PC-3 (cell line): ENCODE measurements around the gene MANSC4. TPM values are rescaled to one million over a fixed set of nuclear protein-coding genes. Genes with fewer than 3 reads are reported as not detected.

Experiments
- ATAC-seq: fragments of 200-7000 bp; cut with Tn5 transposase; 2 replicates; pipeline ENCODE4 v1.9.1; 2020; ENCODE audit warnings: mild to moderate bottlenecking, moderate library complexity
- BruUV-seq: library from RNA; stranded (reverse); fragments of 400-500 nt; replicated peaks from 2 replicates; lab custom pipeline; 2021; lab: Mats Ljungman, UMichigan
- CTCF ChIA-PET: fragments of 300-600 bp; sonication (Branson Sonifier 250); formaldehyde crosslinking; loops from one replicate; lab custom pipeline; 2022; ENCODE audit warnings: antibody characterized with exemption; lab: Charles Lee
- POLR2A ChIA-PET: fragments of 300-600 bp; sonication (Branson Sonifier 250); formaldehyde crosslinking; loops from one replicate; lab custom pipeline; 2022; ENCODE audit warnings: antibody characterized with exemption; ENCODE audit not compliant: unreplicated experiment; lab: Charles Lee
- DNase-seq: peaks from one replicate; pipeline ENCODE4 v3.0.0-alpha.2; 2015
- H2AFZ ChIP-seq: fragments of 300-600 bp; sonication (generic); 2 replicates; pipeline ENCODE4 v1.6.0; 2016; ENCODE audit warnings: antibody characterized with exemption, low read length
- H3F3A ChIP-seq: fragments of 300-600 bp; sonication (generic); one replicate; pipeline ENCODE4 v1.6.0; 2017; ENCODE audit warnings: antibody characterized with exemption, low read length, control low read depth, mild to moderate bottlenecking; ENCODE audit not compliant: unreplicated experiment
- H3K27ac ChIP-seq: fragments of 300-600 bp; sonication (generic); 2 replicates; pipeline ENCODE4 v1.5.1; 2016; ENCODE audit warnings: mild to moderate bottlenecking, low read length
- H3K27me3 ChIP-seq: fragments of 300-600 bp; sonication (generic); 2 replicates; pipeline ENCODE4 v1.6.1; 2016; ENCODE audit warnings: low read length, mixed read lengths
- H3K36me3 ChIP-seq: fragments of 300-600 bp; sonication (generic); 2 replicates; pipeline ENCODE4 v1.6.1; 2016; ENCODE audit warnings: low read depth, mixed run types, low read length, mixed read lengths
- H3K4me1 ChIP-seq: fragments of 300-600 bp; sonication (generic); 2 replicates; pipeline ENCODE4 v1.5.1; 2016; ENCODE audit warnings: low read length; ENCODE audit not compliant: insufficient read depth
- H3K4me2 ChIP-seq: fragments of 300-600 bp; sonication (generic); 2 replicates; pipeline ENCODE4 v1.6.0; 2016; ENCODE audit warnings: low read length
- H3K4me3 ChIP-seq: fragments of 300-600 bp; sonication (generic); 2 replicates; pipeline ENCODE4 v1.5.1; 2016; ENCODE audit warnings: mild to moderate bottlenecking, low read length, mixed read lengths
- H3K79me2 ChIP-seq: fragments of 300-600 bp; sonication (generic); 2 replicates; pipeline ENCODE4 v1.6.1; 2017; ENCODE audit warnings: low read length, mixed read lengths
- H3K9ac ChIP-seq: fragments of 300-600 bp; sonication (generic); 2 replicates; pipeline ENCODE4 v1.6.0; 2016; ENCODE audit warnings: mild to moderate bottlenecking, low read length
- H3K9me2 ChIP-seq: fragments of 300-600 bp; sonication (generic); replicated peaks from 2 replicates; pipeline ENCODE4 v1.6.1; 2016; ENCODE audit warnings: mixed run types, low read length, mixed read lengths
- H3K9me3 ChIP-seq: fragments of 300-600 bp; sonication (generic); 2 replicates; pipeline ENCODE4 v1.6.1; 2016; ENCODE audit warnings: low read length, mixed read lengths
- H4K20me1 ChIP-seq: fragments of 300-600 bp; sonication (generic); 2 replicates; pipeline ENCODE4 v1.6.1; 2016; ENCODE audit warnings: low read length, mixed read lengths
- CTCF ChIP-seq: fragments of 300-600 bp; sonication (generic); conservative IDR thresholded peaks from 2 replicates; pipeline ENCODE4 v1.5.1; 2017; ENCODE audit warnings: antibody characterized with exemption, low read depth, mild to moderate bottlenecking, low read length
- EZH2 ChIP-seq: fragments of 300-600 bp; sonication (generic); IDR thresholded peaks from one replicate; pipeline ENCODE4 v1.6.1; 2017; ENCODE audit warnings: antibody characterized with exemption, mild to moderate bottlenecking, low read length; ENCODE audit not compliant: unreplicated experiment
- EZH2phosphoT487 ChIP-seq: fragments of 300-600 bp; sonication (generic); IDR thresholded peaks from 2 replicates; pipeline ENCODE4 v1.6.1; 2018; ENCODE audit warnings: mild to moderate bottlenecking, antibody characterized with exemption, low read length, borderline replicate concordance
- intact Hi-C: fragments of 100-400 bp; cut with micrococcal nuclease; formaldehyde crosslinking; loops from 2 replicates; pipeline ENCODE4 v1.9.0; 2023
- total RNA-seq: library from RNA; depleted of rRNA; stranded (reverse); fragments of >200 nt; gene quantifications from 2 replicates; pipeline ENCODE4 v1.2.3, GENCODE V29; 2014

The MANSC4 gene
- total RNA-seq, 1 experiment from 2014 or later, result 1.9 TPM

GRCh38 chr12:27806259-27806658 is 26.2 kb upstream of the MANSC4 start:
- Histone ChIP-seq H3F3A (no peaks in the 10 kb centered on the region), H3K79me2 (no peaks in the 10 kb centered on the region), H3K36me3 (no peaks in the 10 kb centered on the region), H3K4me2 (no peak overlapping the region), H3K9me2 (no peaks in the 10 kb centered on the region), H3K9me3 (no peaks in the 10 kb centered on the region), H3K4me3 (no peak overlapping the region), H3K27ac (no peak overlapping the region), H3K4me1 (peaks cover 8% of the 10 kb centered on the region), H2AFZ (no peak overlapping the region), H3K27me3 (no peaks in the 10 kb centered on the region), H4K20me1 (no peaks in the 10 kb centered on the region), H3K9ac (no peak overlapping the region)
- TF ChIP-seq EZH2phosphoT487, result no peak
- no peak for TF ChIP-seq CTCF
- no peak for TF ChIP-seq EZH2
- BruUV-seq, result no TSS peak
- ATAC-seq (no peak), DNase-seq (no peak)
- POLR2A ChIA-PET, result no interaction called here
- intact Hi-C loops, result no loop called here
- CTCF ChIA-PET, result interaction anchor here (0.6 kb wide), 1 partner anchor 36 kb away, joined by 3 read pairs; no protein-coding TSS in a partner anchor

GRCh38 chr12:27805238-27805637 is 25.2 kb upstream of the MANSC4 start:
- CTCF ChIA-PET, result interaction anchor here (0.7 kb wide), 1 partner anchor 16 kb away, joined by 3 read pairs; no protein-coding TSS in a partner anchor
- no TSS peak for BruUV-seq
- no peak overlapping the region for H2AFZ ChIP-seq
- TF ChIP-seq EZH2, result no peak
- H3K4me1 ChIP-seq, result no peaks in the 10 kb centered on the region
- H3K27me3 ChIP-seq, result no peaks in the 10 kb centered on the region
- no peaks in the 10 kb centered on the region for H3K9me3 ChIP-seq
- H3K79me2 ChIP-seq, result no peaks in the 10 kb centered on the region
- no peaks in the 10 kb centered on the region for H4K20me1 ChIP-seq
- H3K4me3 ChIP-seq, result no peak overlapping the region
- H3F3A ChIP-seq, result no peaks in the 10 kb centered on the region
- intact Hi-C loops, result no loop called here
- no peaks in the 10 kb centered on the region for H3K9me2 ChIP-seq
- no peak overlapping the region for H3K9ac ChIP-seq
- POLR2A ChIA-PET, result interaction anchor here (0.8 kb wide), 1 partner anchor 17 kb away, joined by 5 read pairs; no protein-coding TSS in a partner anchor
- H3K36me3 ChIP-seq, result no peaks in the 10 kb centered on the region; the same call in 1 of the 2 replicates
- H3K27ac ChIP-seq, result no peak overlapping the region
- H3K4me2 ChIP-seq, result no peak overlapping the region
- ATAC-seq (no peak), DNase-seq (no peak)

- DNase-seq, result no peak
- H3K4me2 ChIP-seq, result no peak overlapping the region
- CTCF ChIA-PET, result no interaction called here
- intact Hi-C loops, result no loop called here
- H3K79me2 ChIP-seq, result no peaks in the 10 kb centered on the region
- TF ChIP-seq CTCF, result no peak
- TF ChIP-seq EZH2, result no peak
- TF ChIP-seq EZH2phosphoT487, result no peak
- H3K4me1 ChIP-seq, result no peaks in the 10 kb centered on the region
- no peaks in the 10 kb centered on the region for H3K9me2 ChIP-seq
- H3K9ac ChIP-seq, result no peak overlapping the region
- H3K27me3 ChIP-seq, result no peaks in the 10 kb centered on the region
- H2AFZ ChIP-seq, result no peak overlapping the region
- H3K4me3 ChIP-seq, result no peak overlapping the region
- peaks cover 17% of the 10 kb centered on the region for H3K36me3 ChIP-seq
- POLR2A ChIA-PET, result interaction anchor here (0.7 kb wide), 1 partner anchor 19 kb away, joined by 3 read pairs; no protein-coding TSS in a partner anchor
- ATAC-seq, result peak; percentile 6; the same call in 1 of the 2 replicates
- H4K20me1 ChIP-seq, result no peaks in the 10 kb centered on the region
- no peaks in the 10 kb centered on the region for H3K9me3 ChIP-seq
- no peaks in the 10 kb centered on the region for H3F3A ChIP-seq
- H3K27ac ChIP-seq, result no peak overlapping the region
- BruUV-seq, result no TSS peak
Observed at GRCh38 chr12:27802936-27803335, 22.9 kb upstream of the MANSC4 start.
